Esophagus squamous epithelium (tissue), 4 donors: ENCODE results near the gene SPATA7.

ENCODE experiments used
- CTCF ChIP-seq, 6 experiments: fragments of 450-650 bp in 4 of 6; fragments of 200-600 bp in 2 of 6; sonication (generic) in 2 of 6; IDR thresholded peaks; one replicate each; pipeline ENCODE4 v1.5.1; 2016 to 2019; ENCODE audit warnings: antibody characterized with exemption in 6 of 6, mild to moderate bottlenecking in 4 of 6, moderate library complexity in 4 of 6
- POLR2A ChIP-seq, 4 donors: fragments of 450-650 bp; IDR thresholded peaks; one replicate each; pipeline ENCODE4 v1.6.1; 2017; ENCODE audit warnings: antibody characterized with exemption in 4 of 4, mild to moderate bottlenecking in 4 of 4, moderate library complexity in 3 of 4

- TF ChIP-seq CTCF (IDR thresholded peaks at IDR 0.05) (no peak), POLR2A (IDR thresholded peaks at IDR 0.05) (no peak)
These were observed 40.8 kb downstream of the SPATA7 start for GRCh38 chr14:88426271-88426670.
